ENCODE measurements around the gene CD244.

The CD244 gene

GRCh38 chr1:160808289-160808688, 54.4 kb downstream of the CD244 start:
- no peaks in the 10 kb centered on the region for H3K4me1 ChIP-seq (ENCODE audit: control insufficient read depth in 1 of 2, insufficient read depth in 2 of 2, low read length in 2 of 2)
- H3K27ac ChIP-seq (ENCODE audit: low read length): no peak overlapping the region
- H3K9me3 ChIP-seq (ENCODE audit: control insufficient read depth in 1 of 2, low read length in 2 of 2): peaks cover 5 to 19% of the 10 kb centered on the region in 2 donors
- no peaks in the 10 kb centered on the region for H3K36me3 ChIP-seq (ENCODE audit: control insufficient read depth in 1 of 2, insufficient read depth in 2 of 2, low read length in 2 of 2)
- H3K4me3 ChIP-seq (ENCODE audit: low read depth in 1 of 2, low read length in 2 of 2): no peak overlapping the region
- no peaks in the 10 kb centered on the region for H3K27me3 ChIP-seq (ENCODE audit: low read depth, low read length)

- Histone ChIP-seq H3K4me1 (ENCODE audit: control insufficient read depth in 1 of 2, insufficient read depth in 2 of 2, low read length in 2 of 2) (no peaks in the 10 kb centered on the region), H3K27ac (ENCODE audit: low read length) (no peak overlapping the region), H3K27me3 (ENCODE audit: low read depth, low read length) (no peaks in the 10 kb centered on the region), H3K4me3 (ENCODE audit: low read depth in 1 of 2, low read length in 2 of 2) (peak overlapping the region in 1 of 2 donors; percentile 0), H3K9me3 (ENCODE audit: control insufficient read depth in 1 of 2, low read length in 2 of 2) (peaks cover 5 to 19% of the 10 kb centered on the region in 2 donors), H3K36me3 (ENCODE audit: control insufficient read depth in 1 of 2, insufficient read depth in 2 of 2, low read length in 2 of 2) (no peaks in the 10 kb centered on the region)
Measured at GRCh38 chr1:160807738-160808137, 54.9 kb downstream of the CD244 start.

GRCh38 chr1:160807247-160807646, 55.4 kb downstream of the CD244 start:
- Histone ChIP-seq H3K27ac (ENCODE audit: low read length) (no peak overlapping the region), H3K4me3 (ENCODE audit: low read depth in 1 of 2, low read length in 2 of 2) (peak overlapping the region in 1 of 2 donors; percentile 0), H3K9me3 (ENCODE audit: control insufficient read depth in 1 of 2, low read length in 2 of 2) (peaks cover 5 to 19% of the 10 kb centered on the region in 2 donors), H3K27me3 (ENCODE audit: low read depth, low read length) (no peaks in the 10 kb centered on the region), H3K4me1 (ENCODE audit: control insufficient read depth in 1 of 2, insufficient read depth in 2 of 2, low read length in 2 of 2) (no peaks in the 10 kb centered on the region), H3K36me3 (ENCODE audit: control insufficient read depth in 1 of 2, insufficient read depth in 2 of 2, low read length in 2 of 2) (no peaks in the 10 kb centered on the region)

GRCh38 chr1:160806784-160807183, 55.9 kb downstream of the CD244 start:
- H3K27me3 ChIP-seq (ENCODE audit: low read depth, low read length): no peaks in the 10 kb centered on the region
- no peaks in the 10 kb centered on the region for H3K36me3 ChIP-seq (ENCODE audit: control insufficient read depth in 1 of 2, insufficient read depth in 2 of 2, low read length in 2 of 2)
- H3K4me1 ChIP-seq (ENCODE audit: control insufficient read depth in 1 of 2, insufficient read depth in 2 of 2, low read length in 2 of 2): no peaks in the 10 kb centered on the region
- H3K4me3 ChIP-seq (ENCODE audit: low read depth in 1 of 2, low read length in 2 of 2): no peak overlapping the region
- H3K9me3 ChIP-seq (ENCODE audit: control insufficient read depth in 1 of 2, low read length in 2 of 2): peaks cover 5 to 19% of the 10 kb centered on the region in 2 donors
- H3K27ac ChIP-seq (ENCODE audit: low read length): no peak overlapping the region

- H3K36me3 ChIP-seq (ENCODE audit: control insufficient read depth in 1 of 2, insufficient read depth in 2 of 2, low read length in 2 of 2): no peaks in the 10 kb centered on the region
- H3K27ac ChIP-seq (ENCODE audit: low read length): no peak overlapping the region
- H3K9me3 ChIP-seq (ENCODE audit: control insufficient read depth in 1 of 2, low read length in 2 of 2): peaks cover 5 to 19% of the 10 kb centered on the region in 2 donors
- H3K4me1 ChIP-seq (ENCODE audit: control insufficient read depth in 1 of 2, insufficient read depth in 2 of 2, low read length in 2 of 2): no peaks in the 10 kb centered on the region
- peak overlapping the region in 1 of 2 donors; percentile 14 for H3K4me3 ChIP-seq (ENCODE audit: low read depth in 1 of 2, low read length in 2 of 2)
- H3K27me3 ChIP-seq (ENCODE audit: low read depth, low read length): no peaks in the 10 kb centered on the region
Measured at GRCh38 chr1:160806109-160806665, 56.5 kb downstream of the CD244 start.

GRCh38 chr1:160801836-160802580, 60.7 kb downstream of the CD244 start:
- H3K9me3 ChIP-seq (ENCODE audit: control insufficient read depth in 1 of 2, low read length in 2 of 2): peaks cover 5 to 7% of the 10 kb centered on the region in 2 donors
- no peaks in the 10 kb centered on the region for H3K4me1 ChIP-seq (ENCODE audit: control insufficient read depth in 1 of 2, insufficient read depth in 2 of 2, low read length in 2 of 2)
- H3K36me3 ChIP-seq (ENCODE audit: control insufficient read depth in 1 of 2, insufficient read depth in 2 of 2, low read length in 2 of 2): no peaks in the 10 kb centered on the region
- no peaks in the 10 kb centered on the region for H3K27me3 ChIP-seq (ENCODE audit: low read depth, low read length)
- no peak overlapping the region for H3K4me3 ChIP-seq (ENCODE audit: low read depth in 1 of 2, low read length in 2 of 2)
- no peak overlapping the region for H3K27ac ChIP-seq (ENCODE audit: low read length)

GRCh38 chr1:160800645-160801408, 61.9 kb downstream of the CD244 start:
- Histone ChIP-seq H3K4me1 (ENCODE audit: control insufficient read depth in 1 of 2, insufficient read depth in 2 of 2, low read length in 2 of 2) (no peaks in the 10 kb centered on the region), H3K27me3 (ENCODE audit: low read depth, low read length) (no peaks in the 10 kb centered on the region), H3K4me3 (ENCODE audit: low read depth in 1 of 2, low read length in 2 of 2) (no peak overlapping the region), H3K27ac (ENCODE audit: low read length) (no peak overlapping the region), H3K36me3 (ENCODE audit: control insufficient read depth in 1 of 2, insufficient read depth in 2 of 2, low read length in 2 of 2) (no peaks in the 10 kb centered on the region), H3K9me3 (ENCODE audit: control insufficient read depth in 1 of 2, low read length in 2 of 2) (no peaks in the 10 kb centered on the region)

GRCh38 chr1:160800142-160800541, 62.5 kb downstream of the CD244 start:
- Histone ChIP-seq H3K27ac (ENCODE audit: low read length) (no peak overlapping the region), H3K9me3 (ENCODE audit: control insufficient read depth in 1 of 2, low read length in 2 of 2) (peaks cover 0 to 3% of the 10 kb centered on the region in 2 donors), H3K36me3 (ENCODE audit: control insufficient read depth in 1 of 2, insufficient read depth in 2 of 2, low read length in 2 of 2) (no peaks in the 10 kb centered on the region), H3K27me3 (ENCODE audit: low read depth, low read length) (no peaks in the 10 kb centered on the region), H3K4me1 (ENCODE audit: control insufficient read depth in 1 of 2, insufficient read depth in 2 of 2, low read length in 2 of 2) (no peaks in the 10 kb centered on the region), H3K4me3 (ENCODE audit: low read depth in 1 of 2, low read length in 2 of 2) (no peak overlapping the region)

GRCh38 chr1:160799641-160800040, 63.0 kb downstream of the CD244 start:
- Histone ChIP-seq H3K27me3 (ENCODE audit: low read depth, low read length) (no peaks in the 10 kb centered on the region), H3K4me3 (ENCODE audit: low read depth in 1 of 2, low read length in 2 of 2) (no peak overlapping the region), H3K36me3 (ENCODE audit: control insufficient read depth in 1 of 2, insufficient read depth in 2 of 2, low read length in 2 of 2) (no peaks in the 10 kb centered on the region), H3K4me1 (ENCODE audit: control insufficient read depth in 1 of 2, insufficient read depth in 2 of 2, low read length in 2 of 2) (no peaks in the 10 kb centered on the region), H3K9me3 (ENCODE audit: control insufficient read depth in 1 of 2, low read length in 2 of 2) (peaks cover 0 to 7% of the 10 kb centered on the region in 2 donors), H3K27ac (ENCODE audit: low read length) (no peak overlapping the region)

GRCh38 chr1:160798439-160798838, 64.2 kb downstream of the CD244 start:
- Histone ChIP-seq H3K9me3 (ENCODE audit: control insufficient read depth in 1 of 2, low read length in 2 of 2) (peaks cover 0 to 7% of the 10 kb centered on the region in 2 donors), H3K36me3 (ENCODE audit: control insufficient read depth in 1 of 2, insufficient read depth in 2 of 2, low read length in 2 of 2) (no peaks in the 10 kb centered on the region), H3K4me3 (ENCODE audit: low read depth in 1 of 2, low read length in 2 of 2) (no peak overlapping the region), H3K4me1 (ENCODE audit: control insufficient read depth in 1 of 2, insufficient read depth in 2 of 2, low read length in 2 of 2) (no peaks in the 10 kb centered on the region), H3K27me3 (ENCODE audit: low read depth, low read length) (no peaks in the 10 kb centered on the region), H3K27ac (ENCODE audit: low read length) (no peak overlapping the region)

GRCh38 chr1:160797861-160798273, 64.8 kb downstream of the CD244 start:
- no peaks in the 10 kb centered on the region for H3K4me1 ChIP-seq (ENCODE audit: control insufficient read depth in 1 of 2, insufficient read depth in 2 of 2, low read length in 2 of 2)
- no peaks in the 10 kb centered on the region for H3K36me3 ChIP-seq (ENCODE audit: control insufficient read depth in 1 of 2, insufficient read depth in 2 of 2, low read length in 2 of 2)
- H3K4me3 ChIP-seq (ENCODE audit: low read depth in 1 of 2, low read length in 2 of 2): no peak overlapping the region
- H3K9me3 ChIP-seq (ENCODE audit: control insufficient read depth in 1 of 2, low read length in 2 of 2): peaks cover 0 to 7% of the 10 kb centered on the region in 2 donors
- no peak overlapping the region for H3K27ac ChIP-seq (ENCODE audit: low read length)
- no peaks in the 10 kb centered on the region for H3K27me3 ChIP-seq (ENCODE audit: low read depth, low read length)

Data from muscle layer of duodenum (tissue), 2 donors.